Esophagus (tissue), 2 donors: ENCODE measurements around the gene CFAP251. TPM values are rescaled to one million over a fixed set of nuclear protein-coding genes. Genes with fewer than 3 reads are reported as not detected.
A peak's percentile ranks its signal among the peaks of the same experiment; 100 is the strongest.
"Not testable (repeated sequence)": the region's sequence is repeated elsewhere in the genome, so short reads cannot be mapped to it uniquely, and the experiment has no call there.

Experiments
- H3K27ac ChIP-seq, 2 donors: one replicate each; pipeline ENCODE4 v1.5.1; 2013; ENCODE audit warnings: low read depth in 2 of 2, mild to moderate bottlenecking in 2 of 2, inconsistent platforms in 1 of 2, low read length in 1 of 2, moderate library complexity in 1 of 2
- H3K27me3 ChIP-seq, 2 donors: one replicate each; pipeline ENCODE4 v1.6.1; 2013; ENCODE audit warnings: low read length in 2 of 2, control low read depth in 1 of 2, mild to moderate bottlenecking in 1 of 2; ENCODE audit not compliant: insufficient read depth in 2 of 2, control insufficient read depth in 1 of 2
- H3K36me3 ChIP-seq, 2 donors: one replicate each; pipeline ENCODE4 v1.6.1; 2013; ENCODE audit warnings: low read length in 1 of 2; ENCODE audit not compliant: control insufficient read depth in 2 of 2, insufficient read depth in 2 of 2
- H3K4me1 ChIP-seq, 2 donors: one replicate each; pipeline ENCODE4 v1.6.1; 2013; ENCODE audit warnings: low read length in 1 of 2; ENCODE audit not compliant: control insufficient read depth in 2 of 2, insufficient read depth in 2 of 2
- H3K4me3 ChIP-seq, 2 donors: one replicate each; pipeline ENCODE4 v1.5.1; 2013; ENCODE audit warnings: low read length in 2 of 2, mild to moderate bottlenecking in 2 of 2, low read depth in 1 of 2, moderate library complexity in 1 of 2
- H3K9me3 ChIP-seq, 2 donors: one replicate each; pipeline ENCODE4 v1.6.1; 2013; ENCODE audit warnings: mild to moderate bottlenecking in 2 of 2, low read depth in 1 of 2, low read length in 1 of 2, moderate library complexity in 1 of 2; ENCODE audit not compliant: control insufficient read depth in 2 of 2, insufficient read depth in 1 of 2
- WGBS, 2 donors: extraction: QIAGEN DNeasy Blood & Tissue Kit; methylation state at CpG; one replicate each; pipeline ENCODE4 v1.1.7; 2013; 5-methylcytosine and 5-hydroxymethylcytosine counted together
- polyA plus RNA-seq, 2 donors: library from polyadenylated mRNA; stranded (reverse); fragments of 200-250 nt; gene quantifications; one replicate each; pipeline ENCODE4 v1.2.3, GENCODE V29; 2013
- donor health status: healthy with polysubstance abuse.
- donor health status: Bipolar disorder and iron deficiency.

Gene CFAP251
- polyA plus RNA-seq, 2 donors, result 0.33 to 0.42 TPM

- WGBS, 2 donors, result 83% methylated on average over 13 of the region's 13 CpGs
- Histone ChIP-seq H3K4me3 (no peak overlapping the region), H3K9me3 (no peaks in the 10 kb centered on the region), H3K4me1 (peaks cover 11 to 19% of the 10 kb centered on the region in 2 donors), H3K27me3 (no peaks in the 10 kb centered on the region), H3K27ac (peak overlapping the region in 1 of 2 donors; percentile 45), H3K36me3 (no peaks in the 10 kb centered on the region)
These were observed 112.1 kb downstream of the CFAP251 start for GRCh38 chr12:122030424-122031035.

- Histone ChIP-seq H3K27ac (no peak overlapping the region), H3K36me3 (no peaks in the 10 kb centered on the region), H3K9me3 (no peaks in the 10 kb centered on the region), H3K4me1 (peaks cover 11 to 19% of the 10 kb centered on the region in 2 donors), H3K4me3 (no peak overlapping the region), H3K27me3 (no peaks in the 10 kb centered on the region)
- WGBS, 2 donors, result 72% methylated on average over 21 of the region's 21 CpGs
These were observed 113.2 kb downstream of the CFAP251 start for GRCh38 chr12:122031342-122032216.

- Histone ChIP-seq H3K4me1 (peaks cover 11 to 19% of the 10 kb centered on the region in 2 donors), H3K27ac (no peak overlapping the region), H3K27me3 (no peaks in the 10 kb centered on the region), H3K36me3 (no peaks in the 10 kb centered on the region), H3K4me3 (no peak overlapping the region), H3K9me3 (no peaks in the 10 kb centered on the region)
- 91 to 94% methylated on average over 11 of the region's 11 CpGs for WGBS, 2 donors
These were observed 114.2 kb downstream of the CFAP251 start for GRCh38 chr12:122032580-122032979.

GRCh38 chr12:122035292-122035691 lies 116.9 kb downstream of the CFAP251 start:
- Histone ChIP-seq H3K4me1 (peaks cover 4% of the 10 kb centered on the region in 2 donors), H3K9me3 (no peaks in the 10 kb centered on the region), H3K27ac (peak overlapping the region; percentile 27 to 35), H3K4me3 (no peak overlapping the region), H3K36me3 (no peaks in the 10 kb centered on the region), H3K27me3 (no peaks in the 10 kb centered on the region)
- WGBS, 2 donors, result 56 to 66% methylated on average over 8 of the region's 8 CpGs

- peaks cover 2% of the 10 kb centered on the region in 2 donors for H3K4me1 ChIP-seq
- H3K27me3 ChIP-seq, result no peaks in the 10 kb centered on the region
- no peak overlapping the region for H3K27ac ChIP-seq
- no peaks in the 10 kb centered on the region for H3K36me3 ChIP-seq
- H3K4me3 ChIP-seq, result no peak overlapping the region
- WGBS, 2 donors, result 90 to 91% methylated on average over 6 of the region's 6 CpGs
- H3K9me3 ChIP-seq, result no peaks in the 10 kb centered on the region
These were observed 117.8 kb downstream of the CFAP251 start for GRCh38 chr12:122036153-122036552.

- Histone ChIP-seq H3K4me1 (no peaks in the 10 kb centered on the region), H3K36me3 (peaks cover 0 to 3% of the 10 kb centered on the region in 2 donors), H3K27me3 (no peaks in the 10 kb centered on the region), H3K27ac (no peak overlapping the region), H3K9me3 (no peaks in the 10 kb centered on the region), H3K4me3 (no peak overlapping the region)
- WGBS, 2 donors, result 76 to 90% methylated on average over 21 of the region's 21 CpGs
These were observed 122.4 kb downstream of the CFAP251 start for GRCh38 chr12:122040579-122041386.

GRCh38 chr12:122041458-122041857 lies 123.1 kb downstream of the CFAP251 start:
- H3K4me3 ChIP-seq, H3K9me3 ChIP-seq, H3K27me3 ChIP-seq, H3K27ac ChIP-seq, H3K4me1 ChIP-seq, H3K36me3 ChIP-seq: not testable (repeated sequence)
- 87 to 98% methylated on average over 3 of the region's 3 CpGs for WGBS, 2 donors

- H3K27ac ChIP-seq, result no peak overlapping the region
- no peaks in the 10 kb centered on the region for H3K27me3 ChIP-seq
- H3K36me3 ChIP-seq, result peaks cover 0 to 5% of the 10 kb centered on the region in 2 donors
- no peak overlapping the region for H3K4me3 ChIP-seq
- 84 to 87% methylated on average over 11 of the region's 11 CpGs for WGBS, 2 donors
- H3K9me3 ChIP-seq, result no peaks in the 10 kb centered on the region
- H3K4me1 ChIP-seq, result no peaks in the 10 kb centered on the region
These were observed 124.5 kb downstream of the CFAP251 start for GRCh38 chr12:122042910-122043309.

- no peak overlapping the region for H3K4me3 ChIP-seq
- H3K36me3 ChIP-seq, result peaks cover 0 to 5% of the 10 kb centered on the region in 2 donors
- H3K4me1 ChIP-seq, result no peaks in the 10 kb centered on the region
- no peaks in the 10 kb centered on the region for H3K27me3 ChIP-seq
- H3K27ac ChIP-seq, result no peak overlapping the region
- no peaks in the 10 kb centered on the region for H3K9me3 ChIP-seq
- 92% methylated on average over 15 of the region's 15 CpGs for WGBS, 2 donors
These were observed 125.1 kb downstream of the CFAP251 start for GRCh38 chr12:122043476-122043875.
